Hematopoietic multipotent progenitor cell treated with erythropoietin and hydrocortisone succinate and interleukin-3 and kit ligand, for 17 days (in vitro differentiated cells): ENCODE measurements around the gene GUCD1.

Source experiments
- DNase-seq: peaks from one replicate; pipeline ENCODE4 v3.0.0-alpha.2; 2015; ENCODE audit warnings: low spot score

The GUCD1 gene

DNA sequence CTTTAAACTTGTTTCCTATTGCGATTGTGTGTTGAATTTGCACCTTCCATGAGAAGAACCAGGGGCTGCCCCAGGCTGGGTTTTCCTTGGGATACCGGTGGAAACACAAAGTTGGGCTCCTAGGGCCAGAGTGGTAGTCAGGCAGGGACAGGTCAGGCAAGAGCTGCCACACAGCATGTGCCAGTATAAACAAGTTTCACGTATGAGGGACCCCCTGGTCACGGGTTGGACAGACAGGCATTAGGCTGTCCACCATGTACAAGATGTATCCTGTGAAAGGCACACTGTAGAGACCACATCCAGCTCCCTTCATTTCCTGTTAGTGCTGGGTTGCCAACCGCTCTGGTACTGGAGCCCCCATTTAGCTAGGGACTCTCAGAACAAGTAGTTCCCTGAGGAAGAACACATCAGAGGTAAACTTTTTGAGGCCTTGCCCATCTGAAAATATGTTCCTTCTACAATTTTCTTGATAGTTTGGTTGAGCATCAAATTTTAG lies 51.0 kb downstream of the GUCD1 start:
- no peak for DNase-seq

DNA sequence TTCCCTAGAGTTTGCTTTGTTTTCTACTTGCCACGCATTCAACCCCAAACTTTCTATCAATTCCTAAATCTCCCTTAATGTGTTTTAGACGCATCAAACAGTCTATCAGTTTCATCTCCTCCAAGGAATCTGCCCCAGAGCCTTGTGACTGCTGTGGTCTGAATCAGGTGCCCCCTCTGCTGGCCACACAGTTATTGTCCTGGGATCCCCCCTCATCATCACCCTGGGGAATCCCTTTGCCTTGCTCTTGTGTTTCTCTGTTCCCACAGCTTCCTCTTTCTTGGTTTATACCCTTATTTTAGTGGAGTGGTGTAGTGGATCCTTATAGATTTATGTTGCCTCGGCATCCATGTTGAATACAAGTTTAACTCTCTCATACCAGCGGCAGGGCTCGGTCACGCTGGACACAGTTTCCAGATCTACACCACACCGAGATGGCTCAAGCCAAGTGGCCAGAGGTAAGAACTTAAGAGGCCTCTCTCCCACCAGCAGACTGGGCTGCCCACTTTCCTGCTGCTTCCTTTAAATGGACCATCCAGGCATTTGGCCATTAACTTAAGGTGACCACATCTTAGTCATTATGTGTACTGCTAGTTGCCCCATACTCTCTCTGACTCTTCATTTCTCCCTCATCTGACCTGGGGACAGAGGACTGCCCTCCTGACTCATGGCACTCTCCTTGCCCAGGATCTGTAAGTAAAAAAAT lies 51.6 kb downstream of the GUCD1 start:
- DNase-seq: peak; percentile 24

DNA sequence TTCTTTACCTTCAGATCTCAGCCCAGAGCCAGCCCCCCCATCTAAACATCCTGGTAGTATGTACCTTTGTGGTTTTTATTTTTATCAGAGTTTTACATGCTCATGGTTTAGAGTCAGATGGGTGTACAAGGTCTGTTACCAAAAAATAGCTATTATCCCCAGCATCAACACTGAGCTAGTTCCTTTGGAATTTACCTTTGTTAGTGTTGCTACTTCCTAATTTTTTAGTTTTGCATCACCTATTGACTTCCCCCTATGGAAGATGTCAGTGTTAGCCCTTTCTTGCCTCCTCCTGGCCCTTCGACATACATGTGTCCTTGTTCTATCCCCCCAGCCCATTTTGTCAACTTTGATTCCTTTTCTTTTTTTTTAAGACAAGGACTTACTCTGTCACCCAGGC lies 52.4 kb downstream of the GUCD1 start:
- DNase-seq: no peak

DNA sequence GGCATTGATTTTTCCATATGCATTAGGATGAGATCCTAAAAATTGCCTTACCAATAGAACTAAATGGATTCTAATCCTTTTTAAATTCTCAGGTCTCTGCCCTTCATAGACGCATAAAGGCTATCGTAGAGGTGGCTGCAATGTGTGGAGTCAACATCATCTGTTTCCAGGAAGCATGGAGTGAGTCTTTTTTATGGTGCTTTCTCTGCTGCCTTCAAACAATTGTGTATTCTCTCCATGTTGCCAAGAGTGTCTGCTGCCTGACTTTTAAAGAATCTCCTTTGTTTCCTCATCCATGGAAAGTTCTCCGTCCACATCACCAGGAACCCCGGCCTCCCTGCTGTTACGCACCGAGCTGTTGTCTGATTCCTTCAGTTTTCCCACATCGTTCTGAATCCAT lies 52.9 kb downstream of the GUCD1 start:
- no peak for DNase-seq

DNA sequence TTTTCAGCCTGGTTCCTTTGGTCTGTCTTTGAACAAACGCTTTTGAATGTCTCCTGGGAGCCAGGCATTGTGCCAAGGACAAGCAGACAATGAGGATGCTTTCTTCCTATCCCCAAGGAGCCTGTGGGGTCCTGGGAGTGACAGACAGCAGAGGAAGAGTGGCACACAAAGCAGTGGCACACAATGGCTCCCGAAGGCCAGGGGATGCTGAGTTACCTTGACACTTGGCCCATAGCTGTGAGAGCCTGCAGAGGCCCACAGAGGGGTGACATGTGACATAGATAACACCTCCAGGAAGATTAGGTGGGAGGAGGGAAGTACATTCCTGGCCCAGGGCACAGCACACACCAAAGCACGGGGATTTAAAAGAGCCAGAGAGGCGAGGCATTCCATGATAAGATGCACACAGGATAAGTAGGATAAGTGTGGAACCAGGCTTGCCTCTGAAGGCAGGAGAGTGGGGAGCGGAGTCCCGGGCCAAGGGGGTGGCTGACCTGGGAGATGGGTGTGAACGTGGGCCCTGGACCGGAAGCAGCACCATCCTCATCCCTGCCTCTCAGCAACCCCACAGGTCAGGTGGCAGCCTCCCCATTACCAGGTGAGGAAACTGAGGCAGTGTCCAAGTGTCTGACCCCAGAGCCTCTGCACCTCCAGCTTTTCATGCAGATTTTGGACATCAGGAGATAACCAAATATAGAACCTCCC lies 53.5 kb downstream of the GUCD1 start:
- DNase-seq: no peak

DNA sequence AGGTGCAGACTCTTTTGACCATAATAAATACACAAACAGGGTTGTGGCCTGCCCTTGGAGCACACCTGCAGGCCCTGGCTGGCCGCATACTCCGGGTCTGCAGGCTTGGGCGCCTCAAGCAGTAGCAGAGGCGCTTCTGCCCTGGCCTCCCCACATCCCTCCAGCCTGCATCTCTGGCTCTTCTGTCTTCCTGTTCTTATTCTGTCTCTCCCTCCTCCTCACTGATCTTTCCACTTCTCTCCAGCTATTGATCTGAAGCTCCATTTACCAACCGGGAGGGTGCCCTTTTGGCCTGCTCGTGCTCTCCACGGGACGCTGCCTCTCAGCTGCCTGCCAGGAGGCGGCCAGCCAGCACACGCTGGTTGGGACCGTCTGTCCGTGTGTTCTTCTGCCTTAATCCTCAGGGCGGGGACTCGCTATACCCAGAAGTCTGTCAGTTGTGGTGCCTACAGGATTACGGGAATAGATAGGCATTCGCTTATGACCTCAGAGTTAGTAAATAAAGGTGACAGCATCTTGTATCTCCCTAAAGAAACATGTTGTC lies 54.6 kb downstream of the GUCD1 start:
- no peak for DNase-seq

DNA sequence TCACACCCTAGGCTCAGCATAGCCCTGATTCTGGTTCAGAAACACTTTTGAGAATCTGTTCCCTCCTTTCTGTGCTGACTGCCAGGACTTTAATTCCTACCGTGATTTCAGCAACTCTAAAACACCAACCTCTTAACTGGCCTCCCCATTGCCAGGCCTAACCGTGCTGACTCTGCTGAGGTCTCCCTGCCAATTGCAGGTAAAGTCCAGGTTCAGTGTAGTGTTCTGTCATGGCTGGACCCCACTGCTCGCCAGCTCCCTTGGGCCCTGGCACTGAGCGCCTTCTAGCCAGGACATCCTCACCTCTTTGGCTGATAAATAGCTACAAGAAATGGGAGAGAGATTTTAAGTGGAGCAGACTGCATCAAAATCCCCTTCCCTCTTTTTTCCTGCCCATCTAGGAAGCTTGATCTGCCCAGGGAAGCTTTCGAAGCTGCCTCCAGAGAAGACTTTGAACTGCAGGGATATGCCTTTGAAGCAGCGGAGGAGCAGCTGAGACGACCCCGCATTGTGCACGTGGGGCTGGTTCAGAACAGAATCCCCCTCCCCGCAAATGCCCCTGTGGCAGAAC lies 55.1 kb downstream of the GUCD1 start:
- DNase-seq: no peak

DNA sequence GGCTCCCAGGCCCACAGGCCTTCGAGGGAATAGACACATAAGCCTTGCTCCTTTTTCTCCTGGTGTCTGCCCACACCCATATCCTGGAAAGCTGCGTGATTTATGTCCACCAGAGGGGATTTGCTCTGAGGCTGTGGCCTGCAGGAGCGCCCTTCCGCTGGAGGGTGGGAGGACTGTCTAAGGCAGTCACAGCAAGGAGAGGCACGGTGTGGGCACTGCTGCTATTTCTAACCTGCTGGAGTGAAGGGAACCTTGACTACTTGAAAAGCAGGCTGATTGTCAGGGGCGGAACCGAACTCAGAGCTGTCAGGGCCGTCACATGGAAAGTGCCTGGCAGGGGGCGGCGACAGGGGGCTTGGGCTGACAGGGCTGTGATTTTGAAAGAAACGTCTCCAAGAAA lies 56.1 kb downstream of the GUCD1 start:
- DNase-seq: no peak

DNA sequence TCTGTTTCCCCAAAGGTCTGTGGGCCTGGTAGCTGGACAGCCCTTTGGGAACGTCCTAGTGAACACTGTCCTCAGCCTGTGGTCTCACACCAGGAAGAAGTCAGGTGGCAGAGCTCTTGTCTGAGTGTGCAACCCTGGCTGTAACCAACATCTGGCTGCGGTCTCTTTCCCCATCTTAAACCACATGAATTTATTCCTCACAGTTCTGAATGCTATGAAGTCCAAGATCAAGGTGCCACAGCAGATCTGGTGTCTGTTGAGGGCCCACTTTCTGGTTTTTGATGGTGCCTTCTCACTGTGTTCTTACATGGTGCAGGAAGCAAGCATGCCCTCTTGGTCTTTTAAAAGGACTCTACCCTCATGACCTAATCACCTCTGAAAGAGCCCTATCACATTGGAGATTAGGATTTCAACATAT lies 57.1 kb downstream of the GUCD1 start:
- DNase-seq: no peak

DNA sequence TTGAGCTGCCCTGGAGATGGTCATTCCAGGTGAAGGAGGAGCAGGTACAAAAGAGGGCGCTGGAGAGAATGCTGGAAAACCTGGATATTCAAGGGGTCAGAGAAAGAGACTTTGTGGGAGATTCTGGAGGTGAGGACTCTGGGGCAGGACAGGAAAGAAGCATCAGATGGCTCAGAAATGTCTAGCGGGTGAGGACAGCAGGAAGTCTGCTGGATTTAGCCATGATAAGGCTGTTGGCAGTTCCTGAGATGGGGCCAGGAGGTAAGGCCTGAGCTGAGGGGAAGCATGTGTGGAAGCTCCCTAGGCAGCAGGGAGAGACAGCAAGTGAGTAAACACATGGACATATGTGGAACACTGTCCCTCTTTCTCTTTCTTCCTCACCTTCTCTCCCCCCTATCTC lies 58.3 kb downstream of the GUCD1 start:
- DNase-seq: no peak

DNA sequence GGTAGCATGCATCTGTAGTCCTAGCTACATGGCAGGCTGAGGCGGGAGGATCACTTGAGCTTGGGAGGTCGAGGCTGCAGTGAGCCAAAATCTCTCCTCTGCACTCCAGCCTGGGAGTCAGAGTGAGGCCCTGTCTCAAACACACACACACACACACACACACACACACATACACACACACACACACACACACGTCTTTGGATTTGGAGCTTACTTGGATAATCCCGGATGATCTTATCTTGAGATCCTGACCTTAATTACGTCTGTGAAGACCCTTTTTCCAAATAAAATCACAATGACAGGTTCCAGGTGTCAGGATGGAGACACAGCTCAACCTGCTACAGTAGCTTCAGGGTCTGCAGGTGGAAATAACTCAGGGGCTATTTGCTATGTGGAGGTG lies 58.7 kb downstream of the GUCD1 start:
- DNase-seq: no peak

DNA sequence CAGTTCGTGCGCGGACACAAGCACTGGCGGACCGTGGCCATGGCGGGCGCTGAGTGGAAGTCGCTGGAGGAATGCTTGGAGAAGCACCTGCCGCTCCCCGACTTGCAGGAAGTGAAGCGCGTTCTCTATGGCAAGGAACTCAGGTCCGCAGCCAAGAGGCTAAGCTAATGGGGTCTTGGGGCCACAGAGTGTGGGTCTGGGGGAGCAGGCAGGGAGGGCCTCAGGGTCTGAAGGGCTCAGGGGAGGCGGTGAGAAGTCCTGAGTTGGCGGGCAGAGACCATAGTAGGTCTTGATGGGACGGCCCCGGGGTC lies 59.6 kb downstream of the GUCD1 start:
- DNase-seq: no peak

DNA sequence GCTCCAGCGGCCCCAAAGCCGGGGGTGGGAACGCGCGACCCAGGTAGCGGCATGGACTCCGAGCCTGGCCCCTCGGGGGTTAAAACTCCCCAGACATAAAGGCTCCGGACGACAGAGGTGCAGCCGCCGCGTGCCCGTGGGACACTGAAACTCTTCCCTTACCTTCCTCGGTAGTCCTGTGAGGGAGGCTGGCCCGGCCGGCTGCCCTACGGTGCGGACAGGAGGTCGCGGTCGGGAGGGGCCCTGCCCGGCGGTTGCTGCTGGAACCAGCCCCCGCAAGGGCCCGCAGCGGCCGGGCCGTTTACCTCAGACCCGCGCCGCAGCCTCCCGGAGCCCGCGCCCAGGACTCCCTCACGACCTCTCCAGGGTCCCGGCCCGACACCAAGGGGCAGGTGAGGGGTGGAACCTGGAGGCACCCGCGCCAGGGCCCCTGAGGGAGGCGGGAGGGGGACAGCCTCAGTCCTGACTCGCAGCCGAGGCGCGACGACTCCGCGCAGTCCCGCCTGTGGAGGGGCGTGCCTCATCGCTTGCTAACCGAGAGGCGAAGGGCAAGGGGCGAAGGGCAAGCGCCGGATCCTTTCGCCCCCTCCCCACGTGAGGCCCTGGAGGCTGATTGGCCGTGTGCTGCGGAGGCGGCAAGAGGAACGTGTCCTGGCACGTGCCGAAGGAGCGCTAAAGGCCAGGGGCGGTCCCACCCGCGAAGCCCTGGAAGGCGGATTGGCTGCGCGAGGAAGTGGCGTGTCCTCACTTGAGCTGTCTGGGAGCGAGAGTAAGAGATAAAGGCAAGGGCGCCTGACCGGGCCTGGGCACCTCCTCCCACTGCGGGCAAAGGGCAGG lies 60.2 kb downstream of the GUCD1 start, which contains the start of gene UPB1:
UPB1 (plus strand) TSS at position 805 of the 837 bp plus-strand sequence. CDS start 72 bp downstream, outside the sequence.
- no peak for DNase-seq

DNA sequence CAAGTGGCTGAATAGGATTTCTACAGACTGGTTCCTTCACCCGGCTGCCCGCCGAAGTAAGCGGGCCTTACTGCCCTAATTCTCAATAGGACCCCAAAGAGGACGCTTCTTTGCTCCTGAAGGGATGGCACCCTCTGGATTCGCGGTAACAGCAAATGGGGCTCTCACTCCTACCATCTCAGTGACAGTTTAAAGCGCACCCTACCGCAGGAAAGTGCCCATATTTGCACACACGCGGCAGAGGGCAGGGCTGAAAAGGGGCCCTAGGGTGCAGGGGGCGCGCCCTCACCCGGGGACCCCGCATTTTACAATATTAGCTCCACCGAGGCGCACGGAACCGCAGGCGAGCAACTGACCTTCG lies 60.8 kb downstream of the GUCD1 start:
- DNase-seq: no peak

DNA sequence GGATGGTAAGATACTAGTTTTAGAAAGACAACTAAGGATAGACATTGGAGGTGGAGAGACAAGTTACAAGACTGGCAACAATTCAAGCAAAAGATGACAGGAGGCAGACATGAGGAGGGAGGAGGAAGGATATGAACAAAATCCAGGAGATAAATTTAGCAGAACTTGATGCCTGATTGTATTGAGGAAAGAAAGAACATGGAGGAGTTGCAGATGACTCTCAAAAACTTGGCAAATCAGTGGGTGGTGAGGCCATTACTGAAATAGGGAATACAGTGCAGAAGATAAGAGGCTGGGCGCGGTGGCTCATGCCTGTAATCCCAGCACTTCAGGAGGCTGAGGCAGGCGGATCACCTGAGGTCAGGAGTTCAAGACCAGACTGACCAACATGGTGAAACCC lies 62.5 kb downstream of the GUCD1 start:
- DNase-seq: no peak
